Adrenal gland (tissue), 12 donors: ENCODE data around the gene SLC11A1. TPM values are rescaled to one million over a fixed set of nuclear protein-coding genes. Genes with fewer than 3 reads are reported as not detected.
A peak's percentile ranks its signal among the peaks of the same experiment; 100 is the strongest.

Experiments
- DNase-seq, 7 donors: peaks; one replicate each; pipeline ENCODE4 v3.0.0-alpha.2; 2019 to 2020
- H3K27ac ChIP-seq, 5 donors: fragments of 200-600 bp; sonication (generic) in 4 of 5; 1 replicate in 3 of 5; 2 replicates in 2 of 5; pipeline versions ENCODE4 v1.5.1 to v1.8.0; 2016 to 2020; ENCODE audit warnings: mild to moderate bottlenecking in 1 of 5
- H3K27me3 ChIP-seq: fragments of 200-600 bp; 2 replicates; pipeline ENCODE4 v1.8.0; 2021
- H3K36me3 ChIP-seq, 2 donors: fragments of 200-600 bp; replicated peaks in 1 of 2; 1 replicate in 1 of 2; 2 replicates in 1 of 2; pipeline versions ENCODE4 v1.5.1 to v1.8.0; 2018 to 2022
- H3K4me1 ChIP-seq, 2 donors: fragments of 200-600 bp; replicated peaks in 1 of 2; 1 replicate in 1 of 2; 2 replicates in 1 of 2; pipeline versions ENCODE4 v1.5.1 to v1.8.0; 2018 to 2021
- H3K4me3 ChIP-seq, 4 donors: fragments of 200-600 bp; sonication (generic) in 3 of 4; one replicate each; pipeline ENCODE4 v1.5.1; 2016 to 2018
- H3K9me3 ChIP-seq, 3 donors: fragments of 200-600 bp; sonication (generic) in 1 of 3; replicated peaks in 1 of 3; 1 replicate in 2 of 3; 2 replicates in 1 of 3; pipeline versions ENCODE4 v1.5.1 to v1.8.0; 2016 to 2021
- POLR2A ChIP-seq, 2 donors: fragments of 450-650 bp; IDR thresholded peaks; one replicate each; pipeline ENCODE4 v1.6.1; 2017; ENCODE audit warnings: antibody characterized with exemption in 2 of 2, mild to moderate bottlenecking in 2 of 2, moderate library complexity in 1 of 2
- WGBS, 4 donors: extraction: QIAGEN DNeasy Blood & Tissue Kit in 2 of 4; methylation state at CpG; one replicate each; pipeline versions ENCODE4 v1.1.5 to v1.1.7; 2013 to 2017; 5-methylcytosine and 5-hydroxymethylcytosine counted together
- intact Hi-C, 2 donors: fragments of 100-400 bp; cut with DNase I; formaldehyde crosslinking; loops; one replicate each; pipeline versions ENCODE4 v1.14.1 to v1.15.0; 2022 to 2023
- polyA plus RNA-seq, 3 donors: library from polyadenylated mRNA; stranded (reverse); fragments of 200-250 nt in 2 of 3; fragments of 350-450 nt in 1 of 3; fragmentation: Illumina TruSeq in 1 of 3; extraction: RNeasy Lipid Tissue Mini Kit (QIAGEN cat#74804) in 1 of 3; gene quantifications; one replicate each; pipeline ENCODE4 v1.2.3, GENCODE V29; 2013 to 2014
- total RNA-seq, 9 donors: library from RNA; depleted of rRNA in 4 of 9; stranded (reverse); fragments of >200 nt in 4 of 9; fragments of 120-200 nt in 1 of 9; fragmentation: NEBNext Ultra II Directional in 1 of 9; extraction: Animal tissue kit (Norgen Biotek cat#: 25700) in 1 of 9; gene quantifications; one replicate each; pipeline versions ENCODE4 v1.1.0 to v1.2.4, GENCODE V29; 2013 to 2023
- TF ChIP-seq, protein P1 (sequence below), 6 experiments: fragments of 450-650 bp in 4 of 6; fragments of 200-600 bp in 2 of 6; sonication (generic) in 1 of 6; IDR thresholded peaks; 1 replicate in 5 of 6; 2 replicates in 1 of 6; pipeline versions ENCODE4 v1.5.1 to v1.8.0; 2016 to 2021; ENCODE audit warnings: antibody characterized with exemption in 6 of 6, mild to moderate bottlenecking in 2 of 6, moderate library complexity in 1 of 6
- donor health status: healthy with polysubstance abuse.
- donor health status: Bipolar disorder and iron deficiency.
- donor health status: DM: yes; HTN: yes; CAD: no.
- donor health status: DM: no; HTN: no; CAD: no.
- donor health status: DM: no; HTN: no; CAD: no.
- donor health status: DM: yes; HTN: yes; CAD: no.

Gene SLC11A1
- total and polyA plus RNA-seq, 12 donors = 1.1 to 89.9 (median 30.9) TPM

DNA sequence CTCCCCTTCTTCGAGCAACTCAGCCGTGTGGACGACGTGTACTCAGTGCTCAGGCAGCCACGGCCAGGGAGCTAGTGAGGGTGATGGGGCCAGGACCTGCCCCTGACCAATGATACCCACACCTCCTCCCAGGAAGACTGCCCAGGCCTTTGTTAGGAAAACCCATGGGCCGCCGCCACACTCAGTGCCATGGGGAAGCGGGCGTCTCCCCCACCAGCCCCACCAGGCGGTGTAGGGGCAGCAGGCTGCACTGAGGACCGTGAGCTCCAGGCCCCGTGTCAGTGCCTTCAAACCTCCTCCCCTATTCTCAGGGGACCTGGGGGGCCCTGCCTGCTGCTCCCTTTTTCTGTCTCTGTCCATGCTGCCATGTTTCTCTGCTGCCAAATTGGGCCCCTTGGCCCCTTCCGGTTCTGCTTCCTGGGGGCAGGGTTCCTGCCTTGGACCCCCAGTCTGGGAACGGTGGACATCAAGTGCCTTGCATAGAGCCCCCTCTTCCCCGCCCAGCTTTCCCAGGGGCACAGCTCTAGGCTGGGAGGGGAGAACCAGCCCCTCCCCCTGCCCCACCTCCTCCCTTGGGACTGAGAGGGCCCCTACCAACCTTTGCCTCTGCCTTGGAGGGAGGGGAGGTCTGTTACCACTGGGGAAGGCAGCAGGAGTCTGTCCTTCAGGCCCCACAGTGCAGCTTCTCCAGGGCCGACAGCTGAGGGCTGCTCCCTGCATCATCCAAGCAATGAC, 22.4 kb downstream of the SLC11A1 start:
- Histone ChIP-seq H3K27me3 (no peaks in the 10 kb centered on the region), H3K4me3 (no peak overlapping the region), H3K36me3 (peaks cover 0 to 34% of the 10 kb centered on the region in 2 donors), H3K9me3 (no peaks in the 10 kb centered on the region), H3K4me1 (peaks cover 17 to 49% of the 10 kb centered on the region in 2 donors), H3K27ac (peak overlapping the region in 2 of 5 donors; percentile 84 to 94)
- intact Hi-C loops = loop anchor here in 1 of 2 donors (5.0 to 10.0 kb wide), 2 partner anchors 63 to 240 kb away; no protein-coding TSS in a partner anchor
- peak in 2 of 7 donors; percentile 28 to 37 for DNase-seq
- no peak for TF ChIP-seq POLR2A (IDR thresholded peaks at IDR 0.05)
- TF ChIP-seq, protein P1, sequence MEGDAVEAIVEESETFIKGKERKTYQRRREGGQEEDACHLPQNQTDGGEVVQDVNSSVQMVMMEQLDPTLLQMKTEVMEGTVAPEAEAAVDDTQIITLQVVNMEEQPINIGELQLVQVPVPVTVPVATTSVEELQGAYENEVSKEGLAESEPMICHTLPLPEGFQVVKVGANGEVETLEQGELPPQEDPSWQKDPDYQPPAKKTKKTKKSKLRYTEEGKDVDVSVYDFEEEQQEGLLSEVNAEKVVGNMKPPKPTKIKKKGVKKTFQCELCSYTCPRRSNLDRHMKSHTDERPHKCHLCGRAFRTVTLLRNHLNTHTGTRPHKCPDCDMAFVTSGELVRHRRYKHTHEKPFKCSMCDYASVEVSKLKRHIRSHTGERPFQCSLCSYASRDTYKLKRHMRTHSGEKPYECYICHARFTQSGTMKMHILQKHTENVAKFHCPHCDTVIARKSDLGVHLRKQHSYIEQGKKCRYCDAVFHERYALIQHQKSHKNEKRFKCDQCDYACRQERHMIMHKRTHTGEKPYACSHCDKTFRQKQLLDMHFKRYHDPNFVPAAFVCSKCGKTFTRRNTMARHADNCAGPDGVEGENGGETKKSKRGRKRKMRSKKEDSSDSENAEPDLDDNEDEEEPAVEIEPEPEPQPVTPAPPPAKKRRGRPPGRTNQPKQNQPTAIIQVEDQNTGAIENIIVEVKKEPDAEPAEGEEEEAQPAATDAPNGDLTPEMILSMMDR (IDR thresholded peaks at IDR 0.05) = no peak
- WGBS, 4 donors = 54 to 69% (median 58%) methylated on average over 7 to 16 of the region's 16 CpGs

DNA sequence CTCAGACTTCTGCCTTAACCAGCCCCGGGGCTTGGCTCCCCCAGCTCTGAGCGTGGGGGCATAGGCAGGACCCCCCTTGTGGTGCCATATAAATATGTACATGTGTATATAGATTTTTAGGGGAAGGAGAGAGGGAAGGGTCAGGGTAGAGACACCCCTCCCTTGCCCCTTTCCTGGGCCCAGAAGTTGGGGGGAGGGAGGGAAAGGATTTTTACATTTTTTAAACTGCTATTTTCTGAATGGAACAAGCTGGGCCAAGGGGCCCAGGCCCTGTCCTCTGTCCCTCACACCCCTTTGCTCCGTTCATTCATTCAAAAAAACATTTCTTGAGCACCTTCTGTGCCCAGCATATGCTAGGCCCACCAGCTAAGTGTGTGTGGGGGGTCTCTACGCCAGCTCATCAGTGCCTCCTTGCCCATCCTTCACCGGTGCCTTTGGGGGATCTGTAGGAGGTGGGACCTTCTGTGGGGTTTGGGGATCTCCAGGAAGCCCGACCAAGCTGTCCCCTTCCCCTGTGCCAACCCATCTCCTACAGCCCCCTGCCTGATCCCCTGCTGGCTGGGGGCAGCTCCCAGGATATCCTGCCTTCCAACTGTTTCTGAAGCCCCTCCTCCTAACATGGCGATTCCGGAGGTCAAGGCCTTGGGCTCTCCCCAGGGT, 23.1 kb downstream of the SLC11A1 start:
- H3K36me3 ChIP-seq = peaks cover 0 to 34% of the 10 kb centered on the region in 2 donors
- TF ChIP-seq POLR2A (IDR thresholded peaks at IDR 0.05) = no peak
- TF ChIP-seq, protein P1 (IDR thresholded peaks at IDR 0.05) = no peak
- intact Hi-C loops = loop anchor here in 1 of 2 donors (10.0 kb wide), 1 partner anchor 240 kb away; no protein-coding TSS in a partner anchor
- no peaks in the 10 kb centered on the region for H3K9me3 ChIP-seq
- H3K27me3 ChIP-seq = no peaks in the 10 kb centered on the region
- peak in 2 of 7 donors; percentile 47 to 57 for DNase-seq
- peak overlapping the region in 1 of 4 donors; percentile 31 for H3K4me3 ChIP-seq
- 26 to 51% (median 43%) methylated on average over 5 to 8 of the region's 8 CpGs for WGBS, 4 donors
- H3K4me1 ChIP-seq = peaks cover 17 to 49% of the 10 kb centered on the region in 2 donors
- peak overlapping the region; percentile 46 to 94 (median 68) for H3K27ac ChIP-seq

DNA sequence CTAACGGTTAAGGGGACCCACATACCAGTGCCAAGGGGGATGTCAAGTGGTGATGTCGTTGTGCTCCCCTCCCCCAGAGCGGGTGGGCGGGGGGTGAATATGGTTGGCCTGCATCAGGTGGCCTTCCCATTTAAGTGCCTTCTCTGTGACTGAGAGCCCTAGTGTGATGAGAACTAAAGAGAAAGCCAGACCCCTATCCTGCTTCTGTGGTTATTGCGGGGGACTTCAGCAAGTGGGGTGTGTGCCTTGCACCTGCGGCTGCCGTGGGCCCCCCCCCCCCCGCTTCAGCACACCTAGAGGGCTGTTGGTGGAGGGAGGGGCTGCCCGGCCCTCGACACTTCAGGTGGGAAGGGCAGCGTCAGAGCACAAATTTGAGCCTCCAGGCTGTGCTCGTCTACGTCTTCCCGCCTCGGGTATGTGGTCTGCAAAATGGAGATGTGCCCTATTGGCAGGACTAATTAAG, 23.7 kb downstream of the SLC11A1 start:
- Histone ChIP-seq H3K4me1 (peaks cover 17 to 49% of the 10 kb centered on the region in 2 donors), H3K27me3 (no peaks in the 10 kb centered on the region), H3K9me3 (no peaks in the 10 kb centered on the region), H3K27ac (peak overlapping the region; percentile 46 to 94 (median 68)), H3K36me3 (peaks cover 0 to 34% of the 10 kb centered on the region in 2 donors), H3K4me3 (peak overlapping the region in 2 of 4 donors; percentile 13 to 31)
- WGBS, 4 donors = 0 to 12% (median 3%) methylated on average over 5 to 15 of the region's 15 CpGs
- TF ChIP-seq, protein P1 (IDR thresholded peaks at IDR 0.05) = peak in 1 of 6 experiments; percentile 5
- TF ChIP-seq POLR2A (IDR thresholded peaks at IDR 0.05) = no peak
- intact Hi-C loops = loop anchor here in 1 of 2 donors (10.0 kb wide), 1 partner anchor 239 kb away; no protein-coding TSS in a partner anchor
- peak in 3 of 7 donors; percentile 68 to 77 (median 69) for DNase-seq
